HG02938 (cell line): Measurements from ENCODE around the gene IL21R.

Experiments used
- ATAC-seq: cut with Tn5 transposase; IDR thresholded peaks from one replicate; pipeline ENCODE4 v1.9.1; 2021; ENCODE audit warnings: mild to moderate bottlenecking, moderate library complexity; ENCODE audit not compliant: unreplicated experiment

The IL21R gene

DNA sequence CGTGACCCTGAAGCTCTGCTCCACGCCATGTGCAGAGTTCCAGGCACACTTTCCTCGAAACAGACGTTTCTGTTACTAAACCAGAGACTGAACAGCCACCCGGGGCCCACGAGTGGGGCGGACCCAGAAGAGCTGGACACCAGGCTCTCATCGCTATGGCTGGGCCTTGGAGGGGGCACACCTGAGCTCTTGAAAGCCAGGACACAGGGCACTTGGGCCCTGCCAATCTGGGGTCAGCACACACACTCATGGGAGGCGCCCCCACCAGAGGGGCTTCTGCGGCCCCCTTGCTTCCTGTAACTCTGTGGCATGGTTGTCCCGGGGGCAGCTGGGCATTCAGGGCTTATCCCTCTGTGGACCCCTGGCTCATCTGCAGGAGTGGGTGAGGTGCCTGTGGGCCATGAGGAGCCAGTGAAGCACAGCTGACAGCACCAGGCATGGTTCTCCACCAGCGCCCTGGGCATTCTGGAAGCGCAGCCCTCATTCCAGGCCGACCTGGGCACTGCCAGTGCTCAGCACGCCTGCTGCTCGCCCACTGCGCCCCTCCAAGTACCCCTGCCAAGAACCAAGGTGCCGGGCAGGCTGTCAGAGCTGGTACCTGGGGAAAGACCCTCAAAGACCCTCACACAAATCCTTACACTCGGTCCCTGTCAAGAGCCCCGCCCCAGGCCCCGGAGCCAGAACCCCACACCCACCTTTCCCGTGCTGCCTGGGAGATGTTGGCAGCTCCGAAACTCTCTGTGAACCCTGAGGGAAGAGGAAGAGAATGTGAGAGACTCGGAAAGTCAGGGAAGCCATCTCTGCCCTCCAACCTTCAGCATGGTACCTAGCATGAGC is 61.1 kb downstream of the IL21R start:
- no peak for ATAC-seq

DNA sequence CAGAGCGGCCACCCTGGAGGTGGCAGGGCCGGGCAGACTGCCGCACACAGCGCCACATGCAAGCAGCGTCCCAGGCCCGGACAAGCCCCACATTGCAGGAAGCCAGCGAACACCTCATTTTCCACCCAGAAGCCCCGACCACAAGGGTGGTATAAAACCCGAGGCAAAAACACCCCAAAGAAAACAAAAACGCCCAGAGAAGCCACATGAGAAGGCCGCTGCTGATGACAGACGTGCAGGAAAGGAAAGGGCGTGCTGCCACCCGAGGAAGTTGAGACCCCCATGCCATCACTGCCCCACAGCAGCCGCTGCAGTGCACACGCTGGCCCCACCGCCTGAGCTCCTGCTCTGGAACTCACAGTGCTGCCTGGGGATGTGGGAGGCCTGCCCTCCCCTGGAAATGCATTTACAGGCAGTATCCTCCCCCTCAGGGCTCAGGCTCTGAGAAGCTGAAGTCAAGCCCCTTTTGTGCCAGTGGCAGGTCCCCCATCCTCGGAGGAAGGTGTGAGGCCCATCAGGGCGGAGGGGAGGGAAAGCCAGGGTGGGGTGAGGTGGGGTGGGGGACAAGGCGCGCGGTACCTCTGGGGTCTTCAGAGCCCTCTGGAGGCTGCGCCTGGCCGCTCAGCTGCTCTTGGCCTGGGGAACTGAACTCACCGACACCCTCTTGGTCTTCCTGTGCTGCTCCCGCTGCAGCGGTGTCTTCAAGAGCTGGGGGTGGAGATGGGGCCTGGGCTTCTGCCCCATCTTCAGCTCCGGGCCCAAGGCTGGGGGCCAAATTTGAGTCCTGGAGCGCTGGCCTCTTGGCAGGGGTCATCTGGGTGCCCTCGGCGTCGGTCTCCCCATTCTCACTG is 62.0 kb downstream of the IL21R start:
- no peak for ATAC-seq

DNA sequence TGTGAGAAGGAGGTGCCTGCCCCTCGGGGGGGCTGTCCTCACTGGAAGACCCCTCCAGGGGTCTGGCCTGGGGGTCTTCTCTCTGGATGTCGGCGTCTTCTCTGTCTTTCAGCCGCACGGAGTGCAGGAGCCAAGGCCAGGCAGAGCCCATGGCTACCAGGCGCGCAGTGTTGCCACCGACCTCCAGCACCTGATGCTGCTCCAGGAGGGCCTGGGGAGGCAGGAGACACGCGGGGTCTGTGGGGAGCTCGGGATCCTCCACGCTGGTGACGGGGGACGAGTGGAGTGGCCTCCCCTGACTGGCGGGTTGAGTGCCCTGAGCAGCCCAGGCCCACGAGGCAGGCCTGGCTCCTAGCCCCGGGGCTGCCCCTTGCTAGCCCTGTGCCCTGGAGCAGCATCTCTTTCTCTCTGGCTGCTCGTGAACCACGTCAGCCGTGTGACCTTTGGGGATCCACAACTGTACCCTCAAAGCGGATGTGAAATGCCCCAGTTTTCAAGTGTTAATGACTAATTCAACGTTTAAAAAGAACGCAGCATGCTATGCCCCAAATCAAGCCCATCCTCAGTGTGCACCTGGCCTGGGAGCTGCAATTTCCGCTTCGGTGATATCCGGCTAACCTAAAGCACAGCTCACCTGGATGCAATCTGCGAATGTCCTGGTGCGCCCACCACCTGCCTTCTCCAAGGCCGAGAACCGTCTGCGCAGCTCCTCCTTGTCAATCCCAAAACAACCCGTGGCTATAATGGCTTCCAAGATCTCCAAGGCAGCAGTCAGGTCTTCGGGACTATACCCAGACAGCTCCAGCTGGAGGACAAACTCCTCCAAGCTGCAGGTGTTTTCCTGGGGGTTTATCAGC is 62.9 kb downstream of the IL21R start:
- no peak for ATAC-seq

DNA sequence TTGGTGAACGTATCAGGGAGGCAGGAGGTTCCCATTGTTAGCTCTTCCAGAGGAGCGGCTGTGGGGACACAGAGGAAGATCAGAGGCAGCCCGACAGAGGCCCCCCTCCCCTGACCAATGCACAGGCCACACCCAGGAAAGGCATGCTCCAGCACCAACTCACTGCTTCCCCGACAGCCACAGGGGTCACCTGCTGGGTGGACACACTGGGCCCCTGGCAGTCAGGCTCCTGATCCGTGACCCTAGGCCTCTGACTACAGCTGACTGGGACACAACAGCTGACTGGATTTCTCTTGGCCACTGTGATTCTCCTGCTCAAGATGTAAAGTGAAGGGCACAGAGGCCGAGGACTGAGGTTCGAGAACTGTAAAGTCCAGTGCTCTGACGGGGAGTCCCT is 63.5 kb downstream of the IL21R start:
- no peak for ATAC-seq

DNA sequence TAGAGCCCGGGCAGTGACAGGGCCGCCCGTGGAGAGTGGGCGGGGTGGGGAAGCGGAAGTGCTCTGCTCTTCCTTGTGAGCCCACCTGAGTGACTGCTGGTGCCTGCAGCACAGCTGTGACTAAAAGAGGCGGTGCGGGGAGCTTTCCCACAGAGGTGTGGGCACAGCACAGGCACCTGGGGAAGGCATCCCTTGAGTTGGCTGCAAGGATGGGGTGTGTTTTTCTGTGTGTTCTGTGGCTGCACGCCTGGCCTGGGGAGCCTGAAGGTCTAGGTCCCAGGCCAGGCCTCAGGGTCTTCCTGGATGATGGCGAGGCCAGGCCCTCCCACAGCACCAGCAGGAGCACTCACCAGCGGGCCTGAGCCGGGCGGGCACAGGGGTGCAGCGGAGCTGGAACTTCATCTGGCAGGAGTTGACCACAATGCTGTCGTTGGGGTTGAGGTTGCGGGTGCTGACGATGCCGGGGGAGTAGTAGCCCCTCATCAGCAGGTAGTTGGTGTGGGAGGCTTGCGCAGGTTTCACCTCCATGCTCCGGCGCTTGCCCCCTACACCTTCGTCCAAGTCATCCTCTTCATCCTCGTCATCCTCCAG is 67.1 kb downstream of the IL21R start:
- ATAC-seq, result no peak

DNA sequence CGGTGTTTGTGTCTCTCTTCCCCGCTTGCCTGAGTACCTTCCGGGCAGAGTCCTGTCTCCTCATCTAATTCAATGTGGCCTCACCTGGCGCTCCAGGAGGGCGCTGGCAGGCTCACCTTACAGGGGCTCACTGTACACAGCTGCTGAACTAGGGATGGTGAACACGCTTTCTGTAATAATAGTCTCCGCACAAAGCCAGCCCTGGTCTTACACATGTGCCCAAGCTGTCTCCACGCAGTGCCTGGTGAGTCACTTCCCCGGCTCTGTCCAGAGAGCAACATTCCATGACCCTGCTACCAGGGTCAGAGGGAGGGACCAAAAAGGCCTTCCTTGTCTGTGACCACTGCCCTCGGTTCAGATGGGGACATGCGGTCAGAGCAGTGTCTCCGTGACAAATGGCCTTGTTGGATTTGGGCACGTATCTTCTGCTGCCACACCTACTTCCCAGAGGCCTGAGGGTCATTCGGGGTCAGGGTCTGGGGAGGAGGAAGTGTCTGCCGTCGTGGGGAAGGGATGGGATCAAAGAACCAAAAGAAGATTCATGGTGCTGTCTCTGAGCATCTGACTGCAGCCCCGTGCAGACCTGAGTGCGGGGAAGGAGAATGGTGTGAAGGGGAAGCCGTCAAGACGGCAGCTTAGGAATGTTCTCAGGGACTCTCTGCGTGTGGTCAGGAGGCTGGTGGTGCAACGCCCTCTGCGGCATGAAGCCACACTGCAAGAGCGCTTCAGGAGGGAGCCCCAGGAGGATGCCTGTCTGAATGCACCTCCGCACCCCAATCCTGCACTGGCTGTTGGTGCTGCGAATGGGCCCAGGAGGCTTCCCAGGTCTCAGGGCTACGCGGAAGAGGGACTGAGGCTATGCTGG is 68.8 kb downstream of the IL21R start:
- no peak for ATAC-seq

DNA sequence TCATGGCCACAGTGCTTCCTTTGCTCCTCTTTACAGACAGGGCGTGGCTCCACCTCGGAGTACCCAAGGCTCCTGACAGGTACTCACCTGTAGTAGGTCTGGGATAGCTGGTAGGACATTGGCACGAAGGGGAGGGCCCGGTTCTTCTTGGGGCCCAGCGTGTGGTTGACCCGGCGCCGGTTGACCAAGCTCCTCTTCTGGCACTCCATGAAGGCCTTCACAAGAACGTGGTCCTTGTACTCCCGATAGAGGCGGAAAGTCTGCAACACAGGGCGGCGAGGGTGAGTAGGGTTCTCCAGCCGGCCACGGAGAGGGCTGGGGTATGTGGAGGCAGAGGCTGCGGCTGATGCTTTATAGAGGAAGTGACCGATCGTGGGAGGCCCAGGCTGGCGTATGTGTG is 69.7 kb downstream of the IL21R start:
- no peak for ATAC-seq

DNA sequence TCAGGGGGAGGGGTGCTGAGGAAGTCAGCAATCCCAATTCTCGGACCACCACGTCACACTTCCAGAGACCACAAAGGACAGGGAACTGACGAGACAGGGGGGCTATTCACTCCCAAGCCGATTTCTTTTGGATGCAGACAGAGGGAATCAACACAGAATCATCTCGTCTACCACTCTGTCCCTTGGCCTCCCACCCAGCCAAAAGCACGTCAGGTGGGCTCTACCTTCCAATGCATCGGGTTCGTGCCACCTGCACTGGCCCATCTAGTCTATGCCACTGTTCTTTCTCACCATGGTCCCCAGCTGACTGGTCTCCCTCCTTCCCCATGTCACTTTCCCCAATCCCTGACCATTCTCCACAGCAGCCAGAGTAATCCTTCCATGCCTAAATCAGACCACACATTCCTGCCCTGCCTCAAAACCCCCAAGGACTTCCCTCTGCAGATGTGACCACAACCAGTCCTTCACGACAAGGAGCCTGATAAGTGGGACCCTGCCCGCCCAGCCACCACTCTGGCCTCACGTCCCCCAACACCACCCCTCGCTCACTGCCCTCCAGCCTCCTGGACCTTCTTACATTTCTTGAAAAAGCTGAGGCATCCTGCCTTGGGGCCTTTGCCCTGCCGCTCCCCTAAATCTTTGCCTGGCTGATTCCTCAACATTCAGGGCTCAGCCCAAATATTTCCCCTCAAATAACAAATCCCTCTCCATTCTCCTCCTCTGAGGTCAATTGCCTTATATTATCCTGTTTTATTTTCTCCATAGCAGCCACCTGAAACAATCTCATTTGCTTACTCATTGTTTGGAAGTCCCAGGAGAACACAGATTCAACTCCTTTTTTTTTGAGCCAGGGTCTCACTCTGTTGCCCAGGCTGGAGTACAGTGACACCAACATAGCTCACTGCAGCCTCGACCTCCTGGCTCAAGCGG is 70.4 kb downstream of the IL21R start:
- ATAC-seq, result no peak

DNA sequence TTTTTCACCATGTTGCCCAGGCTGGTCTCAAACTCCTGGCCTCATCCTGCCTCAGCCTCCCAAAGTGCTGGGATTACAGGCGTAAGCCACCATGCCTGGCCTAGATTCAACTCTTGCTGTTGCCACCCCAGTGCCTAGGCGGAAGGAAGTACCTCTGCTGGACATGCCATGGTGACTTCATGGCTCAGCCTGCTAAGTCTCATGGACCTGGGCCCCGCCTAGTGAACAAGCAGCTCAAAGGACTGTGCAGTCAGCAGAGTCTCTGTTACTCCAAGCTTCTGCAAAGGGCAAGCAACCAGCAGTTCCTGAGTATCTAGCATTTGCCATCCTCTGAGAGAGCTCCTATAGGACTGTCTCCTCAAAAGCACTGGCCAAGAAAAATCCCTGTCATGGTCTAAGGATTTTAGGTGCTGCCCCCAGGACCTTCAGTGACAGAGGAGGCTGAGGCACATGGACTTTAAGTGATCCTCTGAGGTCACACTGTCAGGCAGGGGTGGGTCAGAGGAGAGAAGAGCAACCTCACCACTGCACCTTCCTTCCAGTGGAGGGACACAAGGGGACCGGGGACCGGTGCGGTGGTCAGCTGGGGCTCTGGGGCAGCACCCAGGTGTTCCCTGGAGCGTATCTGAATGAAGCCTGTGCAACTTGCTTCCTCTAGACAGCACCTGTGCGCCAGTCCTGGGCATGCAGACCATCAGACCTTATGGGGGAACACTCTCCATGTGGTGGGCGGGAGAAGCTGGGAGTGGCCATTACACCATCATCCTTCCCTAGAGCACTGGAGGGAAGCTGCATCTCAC is 71.3 kb downstream of the IL21R start:
- ATAC-seq, result no peak

DNA sequence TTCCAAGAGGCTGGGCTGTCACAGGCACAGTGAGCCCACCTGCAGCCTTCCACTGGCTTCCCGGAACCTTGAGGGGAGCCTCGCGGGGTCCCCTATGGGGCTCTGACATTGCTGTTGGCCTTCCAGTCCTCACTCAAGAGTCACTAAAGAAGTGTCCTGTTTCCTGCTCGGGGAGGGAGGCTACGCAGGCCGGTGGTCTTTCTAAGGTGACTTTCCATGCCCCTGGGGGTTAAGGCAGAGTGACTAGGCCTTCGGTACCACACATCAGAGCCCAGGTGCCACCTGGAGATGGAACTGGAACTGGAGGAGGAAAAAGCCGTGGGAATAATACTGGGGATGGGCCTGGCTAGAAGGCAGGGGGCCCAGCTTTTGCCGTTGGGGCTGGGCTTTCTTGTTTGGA is 72.1 kb downstream of the IL21R start:
- no peak for ATAC-seq

DNA sequence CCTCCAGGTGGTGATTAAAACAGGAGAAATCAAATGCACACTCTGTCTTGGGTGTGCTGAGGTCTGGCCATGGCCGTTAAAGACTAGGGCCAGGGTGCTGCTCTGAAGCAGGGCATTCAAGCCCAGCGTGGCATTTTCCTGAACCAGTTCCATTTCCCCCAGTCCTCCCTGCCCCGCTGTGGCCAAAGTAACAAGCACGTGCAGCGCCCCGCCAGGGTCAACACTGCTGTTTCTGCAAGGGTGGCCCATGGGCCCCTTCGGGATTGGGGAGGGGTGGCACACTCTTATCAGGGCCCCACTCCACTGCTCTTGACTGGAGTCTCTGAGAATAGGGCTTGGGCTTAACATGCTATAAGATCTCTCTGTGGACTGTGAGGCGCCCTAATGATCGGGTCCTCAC is 72.9 kb downstream of the IL21R start:
- no peak for ATAC-seq

DNA sequence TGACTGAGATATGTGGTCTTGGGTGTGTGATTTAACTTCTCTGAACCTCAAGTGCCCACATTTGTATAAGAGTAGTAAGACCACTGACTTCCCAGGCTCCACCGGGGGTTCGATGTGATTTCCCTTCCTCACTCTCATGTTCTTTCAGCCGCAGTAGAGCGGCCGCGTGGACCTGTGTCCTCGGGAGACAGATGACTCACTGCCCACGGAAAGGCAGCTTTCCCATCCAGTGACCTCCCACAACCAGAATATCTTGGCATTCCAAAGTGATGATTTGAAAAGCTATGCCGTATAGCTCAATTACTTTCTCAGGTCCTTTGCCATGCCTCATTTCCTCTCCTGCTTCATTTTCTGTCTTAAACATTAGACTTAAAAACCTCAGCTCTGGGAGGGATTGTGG is 73.6 kb downstream of the IL21R start:
- ATAC-seq, result no peak

DNA sequence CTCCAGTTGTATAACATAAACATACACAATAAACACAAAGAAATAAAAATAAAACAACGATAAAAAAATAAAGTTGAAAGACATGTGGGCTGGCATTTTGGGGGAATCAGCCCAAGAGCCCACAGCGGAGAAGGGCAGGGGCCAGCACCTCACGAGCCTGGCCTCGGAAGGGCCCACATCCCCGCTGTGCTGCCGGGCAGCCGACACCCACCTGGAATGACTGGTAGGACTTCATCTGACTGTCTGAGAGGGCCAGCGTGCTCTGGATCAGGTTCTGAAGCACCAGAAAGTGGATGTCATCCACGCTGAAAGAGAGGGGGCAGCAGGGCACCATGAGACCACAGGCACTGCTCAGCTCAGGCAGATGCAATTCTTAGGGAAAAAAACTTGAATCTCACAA is 74.3 kb downstream of the IL21R start:
- ATAC-seq, result no peak

DNA sequence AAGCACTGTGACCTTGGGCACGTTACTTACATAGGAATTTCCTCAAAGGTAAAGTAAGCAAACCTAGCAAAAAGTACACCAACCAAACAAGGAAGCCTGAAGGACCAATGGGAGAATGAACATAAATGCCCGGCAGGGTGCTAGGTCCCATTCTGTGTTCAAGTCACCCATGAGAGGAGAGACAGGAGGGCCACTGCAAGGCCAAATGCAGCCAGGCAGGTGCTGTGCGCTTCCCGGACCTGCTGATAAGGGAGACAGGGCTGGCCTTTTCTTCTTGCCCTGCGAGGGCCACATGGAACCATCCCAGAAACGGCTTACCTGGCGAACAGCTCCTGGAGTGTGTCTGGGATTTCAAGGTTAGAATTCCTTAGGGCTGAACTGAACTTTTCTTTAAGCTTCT is 78.8 kb downstream of the IL21R start:
- ATAC-seq, result no peak

DNA sequence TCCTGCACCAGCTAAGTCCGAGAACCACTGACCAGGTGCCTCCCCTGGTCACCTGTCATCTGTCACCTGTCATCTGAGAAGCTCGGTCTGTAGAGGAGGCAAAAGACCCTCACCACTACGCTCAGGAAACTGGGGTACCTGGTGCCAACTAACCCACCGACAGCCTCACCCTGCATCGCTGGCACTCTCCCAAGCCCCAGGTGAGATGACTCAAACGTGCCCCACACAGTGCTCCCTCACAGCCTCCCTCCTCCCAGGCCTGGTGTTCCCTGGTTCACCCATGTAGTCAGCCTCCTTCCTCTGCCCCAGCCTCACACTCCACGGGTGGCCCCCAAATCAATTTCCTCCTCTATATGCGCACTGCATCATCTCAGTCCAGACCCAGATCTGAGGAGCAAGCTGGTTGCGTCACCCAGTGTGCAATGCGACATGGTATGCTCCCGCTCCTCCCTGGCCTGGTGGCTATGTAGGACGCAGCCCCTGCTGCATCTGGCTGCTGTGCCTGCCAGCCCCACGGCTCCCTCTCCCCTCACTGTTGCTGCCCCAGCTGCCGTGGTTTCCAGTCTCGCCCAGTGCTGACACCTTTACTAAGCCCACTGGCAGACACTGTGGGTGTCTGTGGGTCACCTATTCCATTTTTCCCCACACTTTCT is 79.4 kb downstream of the IL21R start:
- ATAC-seq, result no peak

DNA sequence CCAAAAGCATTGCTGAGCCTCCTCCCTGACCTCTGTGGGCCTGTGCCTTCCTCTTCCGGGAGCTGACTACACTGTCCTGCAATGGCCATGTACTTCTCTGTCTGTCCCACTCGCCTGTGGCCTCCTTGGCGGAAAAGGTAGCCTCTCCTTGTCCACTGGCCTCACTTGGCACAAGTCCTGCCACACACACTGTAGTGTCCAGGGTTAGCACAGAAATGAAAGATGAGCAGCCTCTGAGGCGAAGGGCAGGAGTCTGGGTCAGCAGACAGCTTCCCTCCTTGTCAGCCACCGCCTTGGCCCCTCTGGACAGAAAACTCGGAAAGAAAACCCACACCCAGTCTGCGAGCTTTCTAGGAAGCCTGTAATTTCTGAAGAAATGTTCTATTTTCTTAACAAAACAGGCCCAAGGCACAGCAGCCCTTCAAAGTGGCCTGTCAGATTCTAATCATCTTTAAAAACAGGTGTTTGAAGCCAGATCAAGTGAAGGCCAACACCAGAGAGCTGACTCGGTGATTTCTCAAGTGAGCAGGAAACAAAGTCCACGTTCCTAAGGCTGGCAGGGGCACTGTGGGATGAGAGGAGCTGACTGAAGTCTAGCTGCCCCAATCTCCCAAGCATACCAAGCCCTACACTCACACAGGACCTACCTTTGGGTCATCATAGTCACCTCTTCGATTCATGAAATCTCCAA is 80.6 kb downstream of the IL21R start:
- ATAC-seq, result no peak

DNA sequence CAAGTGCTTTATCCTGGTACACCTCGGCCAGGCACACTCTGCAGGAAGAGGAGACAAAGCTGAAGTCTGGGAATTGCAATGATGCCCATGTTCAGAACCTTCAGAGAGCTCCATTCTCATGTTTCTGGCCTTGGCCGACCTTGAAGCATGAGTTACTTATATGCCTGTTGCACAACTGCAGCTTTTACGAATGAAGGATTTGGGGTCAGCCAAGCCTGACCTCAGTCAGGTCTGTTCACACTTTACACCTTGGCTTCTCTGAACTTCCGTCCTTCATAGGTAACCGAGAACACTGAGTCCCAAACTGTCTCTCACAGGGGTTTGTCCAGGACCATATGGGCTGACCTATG is 81.1 kb downstream of the IL21R start:
- no peak for ATAC-seq
